OCI-LY1 (cell line): ENCODE results near the gene RFNG.
A peak's percentile ranks its signal among the peaks of the same experiment; 100 is the strongest.

Source experiments
- EZH2 ChIP-seq: fragments of 200-600 bp; sonication (generic), shearing (Covaris generic); IDR thresholded peaks from 2 replicates; pipeline ENCODE4 v1.8.0; 2017; ENCODE audit warnings: borderline replicate concordance, mixed run types, mild to moderate bottlenecking, antibody characterized with exemption, low read length, moderate library complexity, mixed read lengths
- TF ChIP-seq, protein P1 (sequence below): fragments of 200-600 bp; sonication (generic), shearing (Covaris generic); IDR thresholded peaks from 2 replicates; pipeline ENCODE4 v1.5.1; 2017; ENCODE audit warnings: mild to moderate bottlenecking, antibody characterized with exemption, low read length, moderate library complexity, mixed read lengths

DNA sequence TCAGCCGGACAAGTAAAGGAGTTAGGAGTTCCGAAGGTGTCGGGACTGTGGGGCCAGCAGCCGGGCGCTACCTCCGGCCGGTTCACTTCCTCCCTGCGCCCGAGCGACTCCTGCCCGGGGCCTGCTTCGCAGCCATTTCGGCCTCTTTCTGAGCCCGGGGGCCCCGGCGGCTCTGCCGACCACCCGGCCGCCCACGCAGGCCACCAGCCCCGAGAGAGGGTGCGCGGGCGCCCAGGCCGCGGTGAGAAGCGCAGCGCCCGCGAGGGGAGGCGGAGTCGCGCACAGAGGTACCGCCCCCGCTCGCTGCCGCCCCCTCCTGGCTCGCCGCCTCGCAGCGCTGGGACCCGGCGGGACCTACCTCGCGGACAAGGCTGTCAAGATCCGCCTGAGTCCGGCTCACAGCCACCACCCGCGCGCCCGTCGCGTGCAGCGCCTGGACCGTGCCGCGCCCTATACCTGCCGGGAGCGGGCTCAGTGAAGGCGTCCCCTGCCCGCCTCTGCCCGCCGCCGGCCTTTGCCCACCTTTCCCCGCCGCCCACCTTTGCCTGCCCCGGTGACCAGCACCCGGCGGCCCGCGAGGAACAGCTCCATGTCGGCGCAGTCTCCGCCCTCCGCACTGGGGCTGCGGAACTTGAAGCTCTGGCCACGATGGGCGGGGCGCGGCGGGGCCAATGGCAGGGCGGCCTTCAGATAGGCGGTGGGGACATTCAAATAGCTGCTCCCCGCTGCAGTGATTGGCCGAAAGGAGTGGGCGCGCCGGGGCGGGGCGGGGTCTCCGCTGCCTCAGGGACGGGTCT is 14.3 kb downstream of the RFNG start, which contains the start of gene DCXR:
- TF ChIP-seq EZH2 = no peak
- TF ChIP-seq, protein P1, sequence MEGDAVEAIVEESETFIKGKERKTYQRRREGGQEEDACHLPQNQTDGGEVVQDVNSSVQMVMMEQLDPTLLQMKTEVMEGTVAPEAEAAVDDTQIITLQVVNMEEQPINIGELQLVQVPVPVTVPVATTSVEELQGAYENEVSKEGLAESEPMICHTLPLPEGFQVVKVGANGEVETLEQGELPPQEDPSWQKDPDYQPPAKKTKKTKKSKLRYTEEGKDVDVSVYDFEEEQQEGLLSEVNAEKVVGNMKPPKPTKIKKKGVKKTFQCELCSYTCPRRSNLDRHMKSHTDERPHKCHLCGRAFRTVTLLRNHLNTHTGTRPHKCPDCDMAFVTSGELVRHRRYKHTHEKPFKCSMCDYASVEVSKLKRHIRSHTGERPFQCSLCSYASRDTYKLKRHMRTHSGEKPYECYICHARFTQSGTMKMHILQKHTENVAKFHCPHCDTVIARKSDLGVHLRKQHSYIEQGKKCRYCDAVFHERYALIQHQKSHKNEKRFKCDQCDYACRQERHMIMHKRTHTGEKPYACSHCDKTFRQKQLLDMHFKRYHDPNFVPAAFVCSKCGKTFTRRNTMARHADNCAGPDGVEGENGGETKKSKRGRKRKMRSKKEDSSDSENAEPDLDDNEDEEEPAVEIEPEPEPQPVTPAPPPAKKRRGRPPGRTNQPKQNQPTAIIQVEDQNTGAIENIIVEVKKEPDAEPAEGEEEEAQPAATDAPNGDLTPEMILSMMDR = peak; percentile 81
